GM12878 (cell line): Measurements from ENCODE around the gene ARMC9. TPM values are rescaled to one million over a fixed set of nuclear protein-coding genes. Genes with fewer than 3 reads are reported as not detected.

Experiments used
- ATAC-seq: fragments of 200-7000 bp; cut with Tn5 transposase; 3 replicates; pipeline ENCODE4 v1.9.1; 2020; ENCODE audit warnings: mild to moderate bottlenecking, moderate library complexity
- BruUV-seq: library from RNA; stranded (reverse); fragments of 400-500 nt; replicated peaks from 2 replicates; lab custom pipeline; 2021; lab: Mats Ljungman, UMichigan
- CTCF ChIA-PET: fragments of 300-600 bp; sonication (Branson Sonifier 250); formaldehyde crosslinking; extraction: SDS; loops from one replicate; lab custom pipeline; 2021; ENCODE audit warnings: inconsistent platforms; lab: Yijun Ruan, JAX
- POLR2A ChIA-PET: fragments of 350-600 bp; formaldehyde crosslinking; extraction: SDS; loops from one replicate; lab custom pipeline; 2021; ENCODE audit warnings: inconsistent platforms; lab: Charles Lee
- RAD21 ChIA-PET: fragments of 300-600 bp; sonication (Branson Sonifier 250); formaldehyde crosslinking; loops from one replicate; lab custom pipeline; 2023; ENCODE audit warnings: antibody characterized with exemption; ENCODE audit not compliant: unreplicated experiment; lab: Charles Lee
- SMC1A ChIA-PET: fragments of 300-600 bp; sonication (Branson Sonifier 250); formaldehyde crosslinking; loops from one replicate; lab custom pipeline; 2023; ENCODE audit not compliant: unreplicated experiment, uncharacterized antibody; lab: Charles Lee
- DNase-seq: peaks from one replicate; pipeline ENCODE4 v3.0.0-alpha.2; 2011; ENCODE audit warnings: low read depth, low spot score
- FAIRE-seq: peaks from 3 replicates; lab custom pipeline; 2011; peaks lifted over from hg19 to GRCh38; lab: Jason Lieb, UNC
- H2AFZ ChIP-seq: 2 replicates; pipeline ENCODE4 v1.6.0; 2011; ENCODE audit warnings: low read depth, low read length, control low read depth; ENCODE audit not compliant: control insufficient read depth
- H3K27ac ChIP-seq: 2 replicates; pipeline ENCODE4 v1.5.1; 2011; ENCODE audit warnings: control low read depth; ENCODE audit not compliant: control insufficient read depth, insufficient read depth
- H3K27me3 ChIP-seq, 2 experiments: replicated peaks in 1 of 2; 2 replicates each; pipeline versions ENCODE4 v1.6.0 to v1.6.1; 2011; ENCODE audit warnings: low read length in 1 of 2; ENCODE audit not compliant: control insufficient read depth in 2 of 2, insufficient read depth in 2 of 2
- H3K36me3 ChIP-seq, 2 experiments: 2 replicates each; pipeline ENCODE4 v1.5.1; 2011; ENCODE audit warnings: low read length in 1 of 2; ENCODE audit not compliant: control insufficient read depth in 2 of 2, insufficient read depth in 2 of 2
- H3K4me1 ChIP-seq: 2 replicates; pipeline ENCODE4 v1.6.1; 2011; ENCODE audit warnings: mild to moderate bottlenecking, low read length, moderate library complexity, mixed read lengths; ENCODE audit not compliant: control insufficient read depth, insufficient read depth
- H3K4me2 ChIP-seq: 2 replicates; pipeline ENCODE4 v1.6.0; 2011; ENCODE audit warnings: control low read depth; ENCODE audit not compliant: control insufficient read depth, insufficient read depth
- H3K4me3 ChIP-seq: fragments of 200-600 bp; sonication (generic); 2 replicates; pipeline ENCODE4 v1.5.1; 2016
- H3K79me2 ChIP-seq: 2 replicates; pipeline ENCODE4 v1.6.0; 2011; ENCODE audit warnings: low read length; ENCODE audit not compliant: control insufficient read depth, insufficient read depth
- H3K9ac ChIP-seq: 2 replicates; pipeline ENCODE4 v1.8.0; 2011; ENCODE audit warnings: low read length, control low read depth, mixed read lengths; ENCODE audit not compliant: control insufficient read depth, insufficient read depth
- H3K9me3 ChIP-seq: replicated peaks from 3 replicates; pipeline ENCODE4 v1.5.1; 2011; ENCODE audit warnings: mild to moderate bottlenecking, low read length; ENCODE audit not compliant: control insufficient read depth, insufficient read depth
- H4K20me1 ChIP-seq: 2 replicates; pipeline ENCODE4 v1.6.0; 2011; ENCODE audit not compliant: control insufficient read depth, insufficient read depth
- ATF7 ChIP-seq: fragments of 450-650 bp; IDR thresholded peaks from 2 replicates; pipeline ENCODE4 v1.6.1; 2016; ENCODE audit warnings: low read depth, mild to moderate bottlenecking
- BHLHE40 ChIP-seq, 2 experiments: fragments of 450-650 bp in 1 of 2; IDR thresholded peaks; 2 replicates each; pipeline ENCODE4 v1.6.1; 2011 to 2017; ENCODE audit warnings: low read depth in 2 of 2, borderline replicate concordance in 1 of 2, improper control_type of control experiment in 1 of 2, low read length in 1 of 2, mild to moderate bottlenecking in 1 of 2
- BMI1 ChIP-seq: fragments of 450-650 bp; IDR thresholded peaks from 2 replicates; pipeline ENCODE4 v1.6.1; 2016; ENCODE audit warnings: mild to moderate bottlenecking, moderate library complexity, borderline replicate concordance
- CREM ChIP-seq: IDR thresholded peaks from 2 replicates; pipeline ENCODE4 v1.6.1; 2014; ENCODE audit warnings: antibody characterized with exemption, low read depth
- ETV6 ChIP-seq, 2 experiments: fragments of 450-650 bp in 1 of 2; IDR thresholded peaks in 1 of 2; conservative IDR thresholded peaks in 1 of 2; 2 replicates each; pipeline ENCODE4 v1.6.1; 2014; ENCODE audit warnings: antibody characterized with exemption in 1 of 2, borderline replicate concordance in 1 of 2, low read depth in 1 of 2, mild to moderate bottlenecking in 1 of 2, moderate library complexity in 1 of 2
- HCFC1 ChIP-seq: fragments of 150-350 bp; IDR thresholded peaks from 2 replicates; pipeline ENCODE4 v1.6.1; 2014; ENCODE audit warnings: low read length
- KAT2A ChIP-seq: conservative IDR thresholded peaks from 2 replicates; pipeline ENCODE4 v1.6.1; 2011; ENCODE audit warnings: low read depth, low read length; ENCODE audit not compliant: control insufficient read depth
- NFYA ChIP-seq: IDR thresholded peaks from 2 replicates; pipeline ENCODE4 v1.6.1; 2011; ENCODE audit warnings: low read depth, mild to moderate bottlenecking, low read length, improper control_type of control experiment, borderline replicate concordance
- RAD21 ChIP-seq: IDR thresholded peaks from 2 replicates; pipeline ENCODE4 v1.6.1; 2011; ENCODE audit warnings: mild to moderate bottlenecking, low read depth, low read length, moderate library complexity; ENCODE audit not compliant: insufficient read depth
- RELA ChIP-seq: fragments of 450-650 bp; IDR thresholded peaks from 2 replicates; pipeline ENCODE4 v1.8.0; 2014; ENCODE audit warnings: borderline replicate concordance; ENCODE audit not compliant: partially characterized antibody
- STAT3 ChIP-seq: IDR thresholded peaks from 2 replicates; pipeline ENCODE4 v1.6.1; 2011; ENCODE audit warnings: low read depth, low read length, improper control_type of control experiment
- SUPT20H ChIP-seq: IDR thresholded peaks from 2 replicates; pipeline ENCODE4 v1.6.1; 2011; ENCODE audit warnings: low read depth, mild to moderate bottlenecking, low read length, moderate library complexity, borderline replicate concordance; ENCODE audit not compliant: control insufficient read depth
- ZSCAN29 ChIP-seq: fragments of 450-650 bp; IDR thresholded peaks from 2 replicates; pipeline ENCODE4 v1.6.1; 2017; ENCODE audit warnings: mild to moderate bottlenecking, moderate library complexity
- WGBS: methylation state at CpG from one replicate; pipeline ENCODE4 v1.1.6; 2016; ENCODE audit warnings: low lambda C conversion rate; ENCODE audit not compliant: insufficient replicate concordance, insufficient coverage; ENCODE audit errors: missing lambda C conversion rate; 5-methylcytosine and 5-hydroxymethylcytosine counted together
- in situ Hi-C: fragments of 300-500 bp; cut with MboI; formaldehyde crosslinking; loops from 9 replicates; pipeline ENCODE4 v1.14.3; 2018; ENCODE audit warnings: mixed read lengths
- intact Hi-C: fragments of 100-400 bp; cut with micrococcal nuclease; formaldehyde crosslinking; loops from one replicate; pipeline ENCODE4 v1.14.2; 2022; ENCODE audit not compliant: unreplicated experiment
- polyA plus RNA-seq, 11 experiments: library from polyadenylated mRNA; depleted of rRNA in 4 of 11; unstranded in 6 of 11; stranded (reverse) in 5 of 11; fragments of >200 nt; fragmentation: Nextera tagmentation in 4 of 11; fragmentation: Illumina TruSeq in 1 of 11; extraction: Ambion mirVana in 4 of 11; extraction: Trizol in 1 of 11; gene quantifications; 1 replicate in 1 of 11; 2 replicates in 10 of 11; pipeline versions ENCODE4 v1.2.1 to v1.2.3, GENCODE V29; 2011 to 2016; ENCODE audit warnings: inconsistent platforms in 2 of 11, missing spikeins in 2 of 11, low read depth in 1 of 11
- total RNA-seq, 4 experiments: library from RNA; depleted of rRNA in 3 of 4; stranded (reverse); fragments of >200 nt in 3 of 4; fragmentation: Illumina TruSeq in 1 of 4; extraction: Trizol in 1 of 4; gene quantifications; 2 replicates each; pipeline versions ENCODE4 v1.2.1 to v1.2.3, GENCODE V29; 2013 to 2021

The ARMC9 gene
- total and polyA plus RNA-seq, 10 of the 15 experiments (the other 5 are each of a cell fraction or from before 2014, with no cell fraction given): 3.8 to 21.8 (median 10.4) TPM

DNA sequence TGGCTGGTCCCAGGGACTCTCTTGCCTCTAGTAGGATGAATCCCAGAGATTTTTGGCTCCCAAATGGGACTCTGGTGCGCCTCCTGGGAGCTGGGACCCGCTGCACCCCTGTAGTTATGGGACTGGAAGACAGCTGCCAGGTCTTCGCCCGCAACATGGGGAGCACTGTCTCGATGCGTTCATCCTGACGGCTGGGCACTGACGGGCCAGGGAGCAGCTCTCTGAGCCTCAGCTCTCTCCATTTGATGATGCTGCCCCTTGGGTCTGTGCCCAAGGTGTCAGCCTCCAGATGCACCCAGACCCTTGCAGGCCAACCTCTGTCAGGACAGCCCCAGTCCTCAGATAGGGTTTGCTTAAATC, 9.3 kb upstream of the ARMC9 start (continued):
- no peak for TF ChIP-seq CREM
- no peak for TF ChIP-seq STAT3

DNA sequence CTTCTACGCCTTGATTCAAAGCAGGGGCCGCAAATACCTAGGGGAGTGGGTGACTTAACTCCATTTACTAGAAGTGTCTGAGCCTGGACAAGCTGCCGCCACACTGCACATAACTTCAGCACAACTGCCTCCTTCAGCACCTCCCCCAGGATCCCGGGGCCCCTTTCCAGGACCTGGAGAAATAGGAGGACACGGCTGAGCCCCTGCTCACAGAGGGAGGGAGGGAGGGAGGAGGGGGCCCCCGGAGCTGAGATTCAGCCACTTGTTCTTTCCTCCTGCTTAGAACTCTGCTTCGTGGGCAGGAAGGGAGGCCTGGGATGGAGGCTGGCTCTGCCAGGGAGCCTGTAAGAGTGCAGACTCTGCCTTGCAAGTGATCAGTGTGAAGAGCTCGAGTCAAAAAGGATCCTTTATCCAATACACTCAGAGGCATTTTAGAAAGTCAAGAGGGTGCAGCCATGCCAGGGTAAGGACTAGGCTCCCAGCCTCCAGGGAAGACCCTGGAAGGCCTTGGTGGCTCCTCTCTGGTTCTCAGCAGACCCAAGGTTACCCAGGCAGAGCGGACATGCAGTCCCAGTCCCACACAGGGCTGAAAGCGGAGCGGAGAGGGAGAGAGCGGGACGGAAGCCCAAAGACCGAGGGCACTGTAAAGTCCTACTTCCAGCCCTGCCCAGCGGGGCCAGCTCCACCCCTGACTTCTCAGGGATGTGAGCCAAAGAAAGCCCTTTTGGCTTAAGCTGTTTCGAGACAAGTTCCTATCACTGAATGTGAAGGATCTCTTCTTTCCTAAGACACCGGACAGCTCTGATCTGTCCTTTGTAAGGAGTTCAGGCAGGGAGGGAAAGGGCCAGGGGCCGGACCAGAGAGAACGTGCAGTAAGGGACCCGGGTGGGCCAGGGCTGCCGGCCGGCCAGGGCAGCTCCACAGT, 8.6 kb upstream of the ARMC9 start:
- no peak overlapping the region for H3K9ac ChIP-seq
- no peaks in the 10 kb centered on the region for H3K36me3 ChIP-seq
- H2AFZ ChIP-seq: no peak overlapping the region
- WGBS: 73% methylated on average over 16 of the region's 22 CpGs
- RAD21 ChIA-PET: interaction anchor here (1.1 kb wide), 1 partner anchor 274 kb away, joined by 3 read pairs; the partner anchor contains the start of gene NCL
- no peaks in the 10 kb centered on the region for H3K4me1 ChIP-seq
- CTCF ChIA-PET: interaction anchor here (0.9 to 1.1 kb wide), 3 partner anchors 8 to 86 kb away, joined by 3 to 4 read pairs (median 4); no protein-coding TSS in a partner anchor
- SMC1A ChIA-PET: interaction anchor here (1.7 kb wide), 1 partner anchor 86 kb away, joined by 5 read pairs; no protein-coding TSS in a partner anchor
- H3K9me3 ChIP-seq: no peaks in the 10 kb centered on the region
- intact Hi-C loops (loop anchor here (10.0 kb wide), 1 partner anchor 85 kb away; no protein-coding TSS in a partner anchor), in situ Hi-C loops (no loop called here)
- H4K20me1 ChIP-seq: no peaks in the 10 kb centered on the region
- H3K4me3 ChIP-seq: no peak overlapping the region
- TF ChIP-seq HCFC1: no peak
- no peak for TF ChIP-seq BHLHE40 (IDR thresholded peaks at IDR 0.05; ENCODE audit: borderline replicate concordance in 1 of 2, low read depth in 2 of 2, low read length in 1 of 2)
- no peak for TF ChIP-seq ETV6 (conservative IDR thresholded peaks at IDR 0.05 in 1 of 2, IDR thresholded peaks at IDR 0.05 in 1 of 2; ENCODE audit: borderline replicate concordance in 1 of 2, low read depth in 1 of 2)
- no peak for TF ChIP-seq ATF7
- no peak for TF ChIP-seq RELA
- TF ChIP-seq RAD21: no peak
- no peak for TF ChIP-seq NFYA
- TF ChIP-seq BMI1: no peak
- no peak for TF ChIP-seq KAT2A
- no peak for TF ChIP-seq SUPT20H
- no peak for TF ChIP-seq ZSCAN29
- H3K27ac ChIP-seq: no peak overlapping the region
- FAIRE-seq: no peak
- no peaks in the 10 kb centered on the region for H3K79me2 ChIP-seq
- POLR2A ChIA-PET: interaction anchor here (0.6 kb wide), 2 partner anchors 11 to 13 kb away, joined by 4 to 6 read pairs; no protein-coding TSS in a partner anchor
- BruUV-seq: no TSS peak
- no peak for ATAC-seq
- H3K27me3 ChIP-seq: no peaks in the 10 kb centered on the region
- DNase-seq: no peak
- no peak overlapping the region for H3K4me2 ChIP-seq
